PFSK-1 (cell line): ENCODE results near the gene LIPE.

Experiments
- FOXP2 ChIP-seq: optimal IDR thresholded peaks from 2 replicates; pipeline ENCODE3; 2011; ENCODE audit warnings: borderline replicate concordance, control low read depth, inconsistent platforms; ENCODE audit not compliant: insufficient read depth; ENCODE audit errors: extremely low read length, extremely low read depth
- POLR2AphosphoS5 ChIP-seq: IDR thresholded peaks from 2 replicates; pipeline ENCODE4 v1.6.1; 2012; ENCODE audit warnings: low read depth, mild to moderate bottlenecking, control low read depth, low read length, moderate library complexity
- SIN3A ChIP-seq: IDR thresholded peaks from 2 replicates; pipeline ENCODE4 v1.6.1; 2012; ENCODE audit warnings: mild to moderate bottlenecking, low read length, moderate library complexity, borderline replicate concordance; ENCODE audit not compliant: insufficient read depth
- TAF1 ChIP-seq: IDR thresholded peaks from 2 replicates; pipeline ENCODE4 v1.6.1; 2012; ENCODE audit warnings: low read length, control low read depth, borderline replicate concordance; ENCODE audit not compliant: insufficient read depth
- TF ChIP-seq, protein P1 (sequence below), 2 experiments: IDR thresholded peaks; 2 replicates each; pipeline versions ENCODE4 v1.6.1 to v1.8.0; 2011 to 2012; ENCODE audit warnings: low read depth in 2 of 2, low read length in 2 of 2, control low read depth in 1 of 2, inconsistent platforms in 1 of 2, mild to moderate bottlenecking in 1 of 2, moderate library complexity in 1 of 2; ENCODE audit not compliant: insufficient read depth in 1 of 2

Gene LIPE

DNA sequence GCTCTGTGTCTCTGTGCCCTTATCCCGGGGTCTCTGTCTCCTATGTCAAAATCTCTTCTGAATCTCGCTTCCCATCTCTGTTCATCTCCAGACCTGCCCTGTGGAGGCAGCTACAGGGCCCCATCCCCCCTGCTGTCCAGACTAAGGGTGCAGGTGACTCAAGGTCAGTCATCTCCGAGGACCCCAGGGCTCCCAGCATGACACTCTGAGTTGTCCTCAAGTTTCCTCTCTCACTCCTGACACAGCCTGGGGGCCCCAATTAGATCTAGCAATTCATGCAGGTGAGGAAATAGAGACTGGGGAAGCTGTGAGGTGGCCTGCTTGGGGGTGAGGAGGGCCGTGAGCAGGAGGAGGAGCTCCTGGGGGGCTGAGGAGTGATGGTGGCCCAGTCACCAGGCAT, 35.0 kb downstream of the LIPE start:
- TF ChIP-seq FOXP2 (no peak), SIN3A (no peak)

GRCh38 chr19:42389899-42390298, 37.3 kb downstream of the LIPE start, which contains the start of gene CNFN:
TSS of gene CNFN (minus strand) at chr19:42390297. CDS start at chr19:42389037, 1,260 bp downstream.
- TF ChIP-seq POLR2AphosphoS5, result no peak
- no peak for TF ChIP-seq SIN3A
- no peak for TF ChIP-seq TAF1
- TF ChIP-seq FOXP2, result no peak
- TF ChIP-seq, protein P1, sequence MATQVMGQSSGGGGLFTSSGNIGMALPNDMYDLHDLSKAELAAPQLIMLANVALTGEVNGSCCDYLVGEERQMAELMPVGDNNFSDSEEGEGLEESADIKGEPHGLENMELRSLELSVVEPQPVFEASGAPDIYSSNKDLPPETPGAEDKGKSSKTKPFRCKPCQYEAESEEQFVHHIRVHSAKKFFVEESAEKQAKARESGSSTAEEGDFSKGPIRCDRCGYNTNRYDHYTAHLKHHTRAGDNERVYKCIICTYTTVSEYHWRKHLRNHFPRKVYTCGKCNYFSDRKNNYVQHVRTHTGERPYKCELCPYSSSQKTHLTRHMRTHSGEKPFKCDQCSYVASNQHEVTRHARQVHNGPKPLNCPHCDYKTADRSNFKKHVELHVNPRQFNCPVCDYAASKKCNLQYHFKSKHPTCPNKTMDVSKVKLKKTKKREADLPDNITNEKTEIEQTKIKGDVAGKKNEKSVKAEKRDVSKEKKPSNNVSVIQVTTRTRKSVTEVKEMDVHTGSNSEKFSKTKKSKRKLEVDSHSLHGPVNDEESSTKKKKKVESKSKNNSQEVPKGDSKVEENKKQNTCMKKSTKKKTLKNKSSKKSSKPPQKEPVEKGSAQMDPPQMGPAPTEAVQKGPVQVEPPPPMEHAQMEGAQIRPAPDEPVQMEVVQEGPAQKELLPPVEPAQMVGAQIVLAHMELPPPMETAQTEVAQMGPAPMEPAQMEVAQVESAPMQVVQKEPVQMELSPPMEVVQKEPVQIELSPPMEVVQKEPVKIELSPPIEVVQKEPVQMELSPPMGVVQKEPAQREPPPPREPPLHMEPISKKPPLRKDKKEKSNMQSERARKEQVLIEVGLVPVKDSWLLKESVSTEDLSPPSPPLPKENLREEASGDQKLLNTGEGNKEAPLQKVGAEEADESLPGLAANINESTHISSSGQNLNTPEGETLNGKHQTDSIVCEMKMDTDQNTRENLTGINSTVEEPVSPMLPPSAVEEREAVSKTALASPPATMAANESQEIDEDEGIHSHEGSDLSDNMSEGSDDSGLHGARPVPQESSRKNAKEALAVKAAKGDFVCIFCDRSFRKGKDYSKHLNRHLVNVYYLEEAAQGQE (IDR thresholded peaks at IDR 0.05; ENCODE audit: insufficient read depth in 1 of 2, low read depth in 2 of 2, low read length in 2 of 2), result no peak

- no peak for TF ChIP-seq FOXP2
- TF ChIP-seq, protein P1 (IDR thresholded peaks at IDR 0.05; ENCODE audit: insufficient read depth in 1 of 2, low read depth in 2 of 2, low read length in 2 of 2), result no peak
- no peak for TF ChIP-seq TAF1
- TF ChIP-seq POLR2AphosphoS5, result no peak
- TF ChIP-seq SIN3A, result no peak
These were observed 38.2 kb downstream of the LIPE start for GRCh38 chr19:42388851-42389489.

- no peak for TF ChIP-seq SIN3A
- TF ChIP-seq FOXP2, result peak; percentile 23
These were observed 40.0 kb downstream of the LIPE start for GRCh38 chr19:42386974-42387707.

DNA sequence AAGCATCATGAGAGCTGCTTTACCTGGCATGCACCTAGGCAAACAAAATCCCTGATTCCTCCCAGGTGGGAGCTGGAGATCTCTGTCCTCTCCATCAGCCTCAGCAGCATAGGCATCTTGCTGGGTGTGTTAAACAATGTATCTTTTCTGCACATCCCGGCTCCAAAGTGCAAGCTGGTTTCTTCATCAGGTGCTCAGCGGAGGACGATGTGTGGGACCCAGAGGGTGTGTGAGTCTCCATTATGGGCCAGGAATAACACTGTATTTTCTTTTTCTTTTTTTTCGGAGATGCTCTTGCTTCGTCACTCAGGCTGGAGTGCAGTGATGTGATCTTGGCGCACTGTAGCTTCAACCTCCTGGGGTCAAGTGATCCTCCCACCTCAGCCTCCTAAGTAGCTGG, 47.0 kb downstream of the LIPE start:
- TF ChIP-seq TAF1 (no peak), FOXP2 (no peak), POLR2AphosphoS5 (no peak), SIN3A (no peak)
- TF ChIP-seq, protein P1 (IDR thresholded peaks at IDR 0.05; ENCODE audit: insufficient read depth in 1 of 2, low read depth in 2 of 2, low read length in 2 of 2), result no peak
